Mesendoderm (in vitro differentiated cells): ENCODE data around the gene OCA2.

Source experiments
- DNase-seq: peaks from one replicate; pipeline ENCODE4 v3.0.0; 2013
- H2AK5ac ChIP-seq: 2 replicates; pipeline ENCODE4 v1.6.1; 2013; ENCODE audit warnings: low read length, inconsistent platforms
- H2BK120ac ChIP-seq: 2 replicates; pipeline ENCODE4 v1.6.1; 2013; ENCODE audit warnings: low read depth, mild to moderate bottlenecking, low read length, moderate library complexity, mixed read lengths
- H2BK15ac ChIP-seq: replicated peaks from 2 replicates; pipeline ENCODE4 v1.6.1; 2013; ENCODE audit warnings: low read depth, mild to moderate bottlenecking, moderate library complexity
- H2BK5ac ChIP-seq: 2 replicates; pipeline ENCODE4 v1.6.1; 2013; ENCODE audit warnings: low read length, inconsistent platforms
- H3K18ac ChIP-seq: 2 replicates; pipeline ENCODE4 v1.6.1; 2013; ENCODE audit warnings: mild to moderate bottlenecking, low read length, mixed read lengths
- H3K23ac ChIP-seq: one replicate; pipeline ENCODE4 v1.6.1; 2013; ENCODE audit warnings: low read length
- H3K27ac ChIP-seq: 2 replicates; pipeline ENCODE4 v1.5.1; 2013; ENCODE audit warnings: low read depth, mild to moderate bottlenecking, inconsistent platforms, low read length, moderate library complexity
- H3K27me3 ChIP-seq: 2 replicates; pipeline ENCODE4 v1.6.1; 2013; ENCODE audit warnings: low read length, control low read depth, mild to moderate bottlenecking, inconsistent platforms; ENCODE audit not compliant: insufficient read depth, poor library complexity
- H3K36me3 ChIP-seq: 2 replicates; pipeline ENCODE4 v1.6.1; 2013; ENCODE audit warnings: low read length, inconsistent platforms; ENCODE audit not compliant: control insufficient read depth, insufficient read depth
- H3K4ac ChIP-seq: one replicate; pipeline ENCODE4 v1.6.1; 2013; ENCODE audit warnings: low read depth, mild to moderate bottlenecking, low read length, moderate library complexity
- H3K4me1 ChIP-seq: 2 replicates; pipeline ENCODE4 v1.6.1; 2013; ENCODE audit warnings: low read depth, low read length, inconsistent platforms; ENCODE audit not compliant: control insufficient read depth
- H3K4me2 ChIP-seq: 2 replicates; pipeline ENCODE4 v1.6.1; 2013; ENCODE audit warnings: low read length
- H3K4me3 ChIP-seq: 2 replicates; pipeline ENCODE4 v1.5.1; 2013; ENCODE audit warnings: mild to moderate bottlenecking, low read length
- H3K56ac ChIP-seq: one replicate; pipeline ENCODE4 v1.6.1; 2013; ENCODE audit warnings: low read length
- H3K79me1 ChIP-seq: 2 replicates; pipeline ENCODE4 v1.6.1; 2013; ENCODE audit warnings: low read length, inconsistent platforms
- H3K79me2 ChIP-seq: 2 replicates; pipeline ENCODE4 v1.6.1; 2013; ENCODE audit warnings: mild to moderate bottlenecking, low read length; ENCODE audit not compliant: control insufficient read depth, insufficient read depth
- H3K9ac ChIP-seq: 2 replicates; pipeline ENCODE4 v1.6.1; 2013; ENCODE audit warnings: low read length, inconsistent platforms
- H4K5ac ChIP-seq: one replicate; pipeline ENCODE4 v1.6.1; 2013; ENCODE audit warnings: low read length
- H4K8ac ChIP-seq: one replicate; pipeline ENCODE4 v1.6.1; 2013; ENCODE audit warnings: low read depth, mild to moderate bottlenecking, control low read depth, low read length, moderate library complexity
- WGBS: extraction: QIAGEN DNeasy Blood & Tissue Kit; methylation state at CpG from one replicate; pipeline ENCODE4 v1.1.7; 2013; ENCODE audit warnings: low lambda C conversion rate, missing lambda C conversion rate; ENCODE audit not compliant: insufficient coverage; ENCODE audit errors: extremely low coverage; 5-methylcytosine and 5-hydroxymethylcytosine counted together

Gene OCA2

GRCh38 chr15:28099555-28100140, 533 bp upstream of the OCA2 start:
- Histone ChIP-seq H3K23ac (no peak overlapping the region), H3K4me2 (peak overlapping the region; percentile 51), H3K56ac (peak overlapping the region; percentile 62), H2BK15ac (no peak overlapping the region), H4K5ac (no peak overlapping the region), H3K79me1 (no peaks in the 10 kb centered on the region), H2BK5ac (no peak overlapping the region), H3K9ac (peak overlapping the region; percentile 29), H2BK120ac (no peak overlapping the region), H3K79me2 (no peaks in the 10 kb centered on the region), H3K4ac (no peak overlapping the region), H3K4me3 (no peak overlapping the region), H2AK5ac (no peak overlapping the region), H4K8ac (no peak overlapping the region), H3K27me3 (peaks cover 18% of the 10 kb centered on the region), H3K18ac (no peak overlapping the region), H3K36me3 (no peaks in the 10 kb centered on the region), H3K4me1 (peaks cover 2% of the 10 kb centered on the region), H3K27ac (no peak overlapping the region)
- DNase-seq = no peak
- WGBS = no CpG with 5 or more reads among the region's 16 CpGs

- Histone ChIP-seq H4K5ac (no peak overlapping the region), H3K23ac (no peak overlapping the region), H3K4me2 (no peak overlapping the region), H2AK5ac (no peak overlapping the region), H3K79me1 (no peaks in the 10 kb centered on the region), H3K27me3 (peaks cover 24% of the 10 kb centered on the region), H3K9ac (no peak overlapping the region), H4K8ac (no peak overlapping the region), H3K4me1 (peaks cover 2% of the 10 kb centered on the region), H3K4me3 (no peak overlapping the region), H2BK5ac (no peak overlapping the region), H2BK120ac (no peak overlapping the region), H3K4ac (no peak overlapping the region), H3K18ac (no peak overlapping the region), H3K79me2 (no peaks in the 10 kb centered on the region), H3K56ac (no peak overlapping the region), H3K36me3 (no peaks in the 10 kb centered on the region), H2BK15ac (no peak overlapping the region), H3K27ac (no peak overlapping the region)
- DNase-seq = no peak
- WGBS = no CpG with 5 or more reads among the region's 11 CpGs
Measured at GRCh38 chr15:28098360-28098765, 752 bp downstream of the OCA2 start.

DNA sequence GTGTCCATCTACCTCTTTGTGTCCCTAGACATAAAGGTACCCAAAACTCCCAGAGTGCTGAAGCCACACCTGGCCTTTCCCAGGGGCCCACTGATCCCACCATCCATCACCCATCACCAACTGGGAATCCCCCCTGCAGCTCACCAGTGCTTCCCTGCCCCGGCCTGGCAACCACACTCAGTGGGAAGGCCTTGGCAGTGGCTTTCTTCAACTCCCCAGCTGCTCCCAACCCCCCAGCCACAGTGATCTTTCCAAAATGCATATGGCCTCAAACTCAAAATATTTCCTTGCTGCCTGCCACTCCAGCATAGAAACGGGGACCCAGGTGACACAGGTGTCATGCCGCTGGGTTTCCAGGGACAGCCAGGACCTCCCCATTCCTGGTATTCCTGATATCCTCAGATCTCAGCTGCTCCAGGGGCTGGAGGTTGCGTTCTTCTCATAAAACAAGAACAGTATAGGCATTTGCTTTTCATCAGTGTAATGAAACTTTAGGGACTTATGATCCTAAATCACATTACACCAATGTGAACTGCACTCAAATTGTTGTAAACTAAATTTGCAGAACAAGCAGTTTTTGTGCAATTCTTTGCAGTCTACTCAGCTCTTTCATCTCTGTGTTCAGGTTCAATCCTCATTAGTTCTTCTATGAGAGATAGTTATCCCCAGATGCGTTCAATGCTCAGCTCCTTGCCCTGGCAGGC, 1.3 kb downstream of the OCA2 start:
- peaks cover 2% of the 10 kb centered on the region for H3K4me1 ChIP-seq
- no peak overlapping the region for H3K23ac ChIP-seq
- H4K5ac ChIP-seq = no peak overlapping the region
- no peak overlapping the region for H4K8ac ChIP-seq
- no peak overlapping the region for H2BK120ac ChIP-seq
- no peak overlapping the region for H3K4ac ChIP-seq
- DNase-seq = no peak
- no peak overlapping the region for H3K4me3 ChIP-seq
- H3K9ac ChIP-seq = no peak overlapping the region
- no peak overlapping the region for H2AK5ac ChIP-seq
- no CpG with 5 or more reads among the region's 5 CpGs for WGBS
- peaks cover 24% of the 10 kb centered on the region for H3K27me3 ChIP-seq
- no peak overlapping the region for H3K27ac ChIP-seq
- H2BK15ac ChIP-seq = no peak overlapping the region
- H3K4me2 ChIP-seq = no peak overlapping the region
- H3K79me2 ChIP-seq = no peaks in the 10 kb centered on the region
- H2BK5ac ChIP-seq = no peak overlapping the region
- no peak overlapping the region for H3K18ac ChIP-seq
- H3K56ac ChIP-seq = no peak overlapping the region
- no peaks in the 10 kb centered on the region for H3K36me3 ChIP-seq
- no peaks in the 10 kb centered on the region for H3K79me1 ChIP-seq

DNA sequence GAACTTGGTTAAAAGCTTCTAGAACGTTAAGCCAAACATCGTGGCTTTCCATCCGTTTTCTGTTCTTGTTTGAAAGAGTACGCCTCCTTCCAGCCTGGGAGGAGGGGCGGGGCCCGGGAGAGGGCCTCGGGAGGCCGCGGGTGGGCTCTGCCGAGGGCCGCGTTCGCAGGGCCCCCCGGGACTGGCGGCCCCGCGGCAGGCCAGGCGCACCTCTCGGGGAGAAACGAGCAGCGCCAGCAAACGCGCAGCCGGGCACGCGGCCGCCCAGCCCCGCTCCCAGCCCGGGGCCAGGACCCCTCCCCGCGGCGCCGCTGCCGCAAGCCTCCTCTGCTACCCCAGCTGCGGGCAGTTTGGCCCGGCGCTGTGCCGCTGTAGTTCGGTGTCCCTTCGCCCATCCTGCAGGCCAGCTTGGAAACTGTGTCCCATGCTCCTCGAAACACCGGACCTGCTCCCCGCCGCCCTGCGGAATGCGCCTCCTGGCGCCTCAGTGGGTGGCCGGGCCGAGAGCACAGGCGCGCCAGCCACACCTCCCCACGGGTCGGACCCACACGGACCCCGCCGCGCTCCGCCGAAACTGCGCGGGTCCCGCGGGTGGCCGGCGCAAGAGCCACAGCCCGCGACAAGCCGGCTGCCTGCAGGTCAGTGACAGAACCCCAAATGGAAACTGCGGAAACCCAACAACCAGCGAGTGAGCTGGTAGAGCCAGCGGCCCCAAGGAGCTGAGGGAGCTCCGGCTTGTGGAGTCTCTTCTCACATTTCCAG, 2.3 kb downstream of the OCA2 start:
- no peak overlapping the region for H4K5ac ChIP-seq
- no peaks in the 10 kb centered on the region for H3K79me2 ChIP-seq
- H3K56ac ChIP-seq = peak overlapping the region; percentile 71
- peak overlapping the region; percentile 96 for H3K23ac ChIP-seq
- H2BK120ac ChIP-seq = no peak overlapping the region
- H3K27me3 ChIP-seq = peaks cover 24% of the 10 kb centered on the region
- no CpG with 5 or more reads among the region's 72 CpGs for WGBS
- peak overlapping the region; percentile 31 for H3K4me3 ChIP-seq
- peak; percentile 36 for DNase-seq
- no peak overlapping the region for H2BK5ac ChIP-seq
- no peaks in the 10 kb centered on the region for H3K36me3 ChIP-seq
- no peak overlapping the region for H4K8ac ChIP-seq
- H3K27ac ChIP-seq = no peak overlapping the region
- H2BK15ac ChIP-seq = no peak overlapping the region
- no peak overlapping the region for H2AK5ac ChIP-seq
- no peaks in the 10 kb centered on the region for H3K79me1 ChIP-seq
- H3K9ac ChIP-seq = peak overlapping the region; percentile 52
- H3K18ac ChIP-seq = no peak overlapping the region
- H3K4ac ChIP-seq = no peak overlapping the region
- H3K4me2 ChIP-seq = peak overlapping the region; percentile 99
- peaks cover 2% of the 10 kb centered on the region for H3K4me1 ChIP-seq

- Histone ChIP-seq H3K4me2 (peak overlapping the region; percentile 99), H2BK15ac (no peak overlapping the region), H3K27ac (no peak overlapping the region), H3K79me2 (no peaks in the 10 kb centered on the region), H3K4me3 (peak overlapping the region; percentile 31), H3K9ac (peak overlapping the region; percentile 43), H3K4ac (no peak overlapping the region), H3K4me1 (peaks cover 2% of the 10 kb centered on the region), H3K18ac (no peak overlapping the region), H2BK120ac (no peak overlapping the region), H2AK5ac (no peak overlapping the region), H4K5ac (no peak overlapping the region), H3K79me1 (no peaks in the 10 kb centered on the region), H4K8ac (no peak overlapping the region), H2BK5ac (no peak overlapping the region), H3K27me3 (peaks cover 24% of the 10 kb centered on the region), H3K36me3 (no peaks in the 10 kb centered on the region), H3K23ac (no peak overlapping the region), H3K56ac (peak overlapping the region; percentile 71)
- no peak for DNase-seq
- WGBS = no CpG with 5 or more reads among the region's 13 CpGs
Measured at GRCh38 chr15:28096411-28096669, 2.8 kb downstream of the OCA2 start.
